RWPE1 (cell line): ENCODE measurements around the gene GPC5.
"Not testable (repeated sequence)": the region's sequence is repeated elsewhere in the genome, so short reads cannot be mapped to it uniquely, and the experiment has no call there.

Source experiments
- CTCF ChIA-PET: fragments of 350-600 bp; sonication (Branson Sonifier 250); formaldehyde crosslinking; extraction: SDS; loops from one replicate; lab custom pipeline; 2021; lab: Yijun Ruan, JAX
- POLR2A ChIA-PET: fragments of 400-600 bp; formaldehyde crosslinking; extraction: SDS; loops from one replicate; lab custom pipeline; 2020; ENCODE audit warnings: antibody characterized with exemption; ENCODE audit not compliant: low non-redundant PET; lab: Yijun Ruan, JAX
- DNase-seq: peaks from one replicate; pipeline ENCODE4 v3.0.0; 2012; ENCODE audit warnings: low spot score
- H3K27ac ChIP-seq: fragments of 450-650 bp; 2 replicates; pipeline ENCODE4 v1.5.1; 2017
- CTCF ChIP-seq: fragments of 450-650 bp; conservative IDR thresholded peaks from 2 replicates; pipeline ENCODE4 v1.5.1; 2017; ENCODE audit warnings: low read depth, mild to moderate bottlenecking

The GPC5 gene

GRCh38 chr13:91893040-91893439 lies 494.6 kb downstream of the GPC5 start:
- H3K27ac ChIP-seq = no peak overlapping the region
- ChIA-PET CTCF (no interaction called here), POLR2A (no interaction called here)
- no peak for DNase-seq
- no peak for TF ChIP-seq CTCF

GRCh38 chr13:91894316-91894715 lies 495.9 kb downstream of the GPC5 start:
- CTCF ChIA-PET = no interaction called here
- TF ChIP-seq CTCF = no peak
- POLR2A ChIA-PET = no interaction called here
- no peak overlapping the region for H3K27ac ChIP-seq
- DNase-seq = no peak

GRCh38 chr13:91896547-91896946 lies 498.1 kb downstream of the GPC5 start:
- CTCF ChIA-PET = no interaction called here
- POLR2A ChIA-PET = no interaction called here
- H3K27ac ChIP-seq = no peak overlapping the region
- TF ChIP-seq CTCF = no peak
- no peak for DNase-seq

GRCh38 chr13:91898986-91899385 lies 500.6 kb downstream of the GPC5 start:
- DNase-seq, H3K27ac ChIP-seq, CTCF ChIA-PET, POLR2A ChIA-PET: not testable (repeated sequence)

GRCh38 chr13:91902291-91902690 lies 503.9 kb downstream of the GPC5 start:
- TF ChIP-seq CTCF = no peak
- H3K27ac ChIP-seq = no peak overlapping the region
- ChIA-PET CTCF (no interaction called here), POLR2A (no interaction called here)
- no peak for DNase-seq

GRCh38 chr13:91904005-91904404 lies 505.6 kb downstream of the GPC5 start:
- ChIA-PET CTCF (interaction anchor here (1.0 kb wide), 1 partner anchor 9 kb away, joined by 3 read pairs; no protein-coding TSS in a partner anchor), POLR2A (no interaction called here)
- no peak for DNase-seq
- TF ChIP-seq CTCF = no peak
- no peak overlapping the region for H3K27ac ChIP-seq

GRCh38 chr13:91904597-91904996 lies 506.2 kb downstream of the GPC5 start:
- ChIA-PET CTCF (interaction anchor here (1.0 kb wide), 1 partner anchor 8 kb away, joined by 3 read pairs; no protein-coding TSS in a partner anchor), POLR2A (no interaction called here)
- DNase-seq = no peak
- H3K27ac ChIP-seq = no peak overlapping the region
- TF ChIP-seq CTCF = no peak
